ENCODE measurements around the gene CHD9.

GRCh38 chr16:53087101-53087500 is 32.3 kb downstream of the CHD9 start:
- TF ChIP-seq CTCF (IDR thresholded peaks at IDR 0.05) = no peak
- TF ChIP-seq POLR2A (IDR thresholded peaks at IDR 0.05) = no peak
